Natural killer cell (primary cell): ENCODE measurements around the gene DEFB108B. TPM values are rescaled to one million over a fixed set of nuclear protein-coding genes. Genes with fewer than 3 reads are reported as not detected.
A peak's percentile ranks its signal among the peaks of the same experiment; 100 is the strongest.
"Not testable (repeated sequence)": the region's sequence is repeated elsewhere in the genome, so short reads cannot be mapped to it uniquely, and the experiment has no call there.

ENCODE experiments used
- ATAC-seq, 3 donors: fragments of 150-1000 bp in 2 of 3; fragments of 200-7000 bp in 1 of 3; cut with Tn5 transposase; 1 replicate in 1 of 3; 2 replicates in 2 of 3; pipeline ENCODE4 v1.10.0; 2021; ENCODE audit warnings: mild to moderate bottlenecking in 2 of 3, moderate library complexity in 2 of 3
- DNase-seq, 2 donors: peaks; one replicate each; pipeline versions ENCODE4 v3.0.0 to v3.0.0-alpha.2; 2013 to 2021; ENCODE audit warnings: mixed read lengths in 1 of 2
- H3K27ac ChIP-seq: one replicate; pipeline ENCODE4 v1.5.1; 2013; ENCODE audit warnings: mild to moderate bottlenecking, low read length
- H3K27me3 ChIP-seq: one replicate; pipeline ENCODE4 v1.6.1; 2013; ENCODE audit warnings: low read length; ENCODE audit not compliant: control insufficient read depth, insufficient read depth
- H3K36me3 ChIP-seq: one replicate; pipeline ENCODE4 v1.6.1; 2013; ENCODE audit warnings: low read length; ENCODE audit not compliant: control insufficient read depth, insufficient read depth
- H3K4me1 ChIP-seq: one replicate; pipeline ENCODE4 v1.6.1; 2013; ENCODE audit warnings: low read length; ENCODE audit not compliant: control insufficient read depth, insufficient read depth
- H3K4me3 ChIP-seq: one replicate; pipeline ENCODE4 v1.5.1; 2013; ENCODE audit warnings: low read length
- H3K9me3 ChIP-seq: one replicate; pipeline ENCODE4 v1.6.1; 2013; ENCODE audit warnings: low read length; ENCODE audit not compliant: control insufficient read depth, insufficient read depth
- H3K27ac Mint-ChIP-seq, 2 donors: one replicate each; pipeline ENCODE4 v1.8.0; 2022; ENCODE audit warnings: mild to moderate bottlenecking in 2 of 2, mixed read lengths in 2 of 2, moderate library complexity in 1 of 2
- H3K27me3 Mint-ChIP-seq, 2 donors: one replicate each; pipeline ENCODE4 v1.8.0; 2022; ENCODE audit warnings: low read depth in 2 of 2, mixed read lengths in 2 of 2
- H3K36me3 Mint-ChIP-seq: one replicate; pipeline ENCODE4 v1.8.0; 2022; ENCODE audit warnings: mixed read lengths
- H3K4me1 Mint-ChIP-seq, 2 donors: one replicate each; pipeline ENCODE4 v1.8.0; 2022; ENCODE audit warnings: mixed read lengths in 2 of 2
- H3K4me3 Mint-ChIP-seq: one replicate; pipeline ENCODE4 v1.8.0; 2022; ENCODE audit warnings: mild to moderate bottlenecking, moderate library complexity, mixed read lengths
- H3K9me3 Mint-ChIP-seq, 2 donors: one replicate each; pipeline ENCODE4 v1.8.0; 2022; ENCODE audit warnings: mixed read lengths in 2 of 2
- WGBS: methylation state at CpG from one replicate; pipeline ENCODE4 v1.1.7; 2013; ENCODE audit warnings: missing lambda C conversion rate; ENCODE audit not compliant: insufficient coverage; 5-methylcytosine and 5-hydroxymethylcytosine counted together
- intact Hi-C: fragments of 100-400 bp; cut with micrococcal nuclease; formaldehyde crosslinking; loops from one replicate; pipeline ENCODE4 v1.14.2; 2022
- total RNA-seq, 4 donors: library from RNA; stranded (reverse); fragments of 120-200 nt in 1 of 4; gene quantifications; one replicate each; pipeline versions ENCODE4 v1.2.3 to v1.2.4, GENCODE V29; 2013 to 2022
- TF ChIP-seq, protein P1 (sequence below): fragments of 200-600 bp; IDR thresholded peaks from one replicate; pipeline ENCODE4 v1.8.0; 2022; ENCODE audit warnings: antibody characterized with exemption

DEFB108B gene
- total RNA-seq: not detected
- not detected for total RNA-seq (2013)

DNA sequence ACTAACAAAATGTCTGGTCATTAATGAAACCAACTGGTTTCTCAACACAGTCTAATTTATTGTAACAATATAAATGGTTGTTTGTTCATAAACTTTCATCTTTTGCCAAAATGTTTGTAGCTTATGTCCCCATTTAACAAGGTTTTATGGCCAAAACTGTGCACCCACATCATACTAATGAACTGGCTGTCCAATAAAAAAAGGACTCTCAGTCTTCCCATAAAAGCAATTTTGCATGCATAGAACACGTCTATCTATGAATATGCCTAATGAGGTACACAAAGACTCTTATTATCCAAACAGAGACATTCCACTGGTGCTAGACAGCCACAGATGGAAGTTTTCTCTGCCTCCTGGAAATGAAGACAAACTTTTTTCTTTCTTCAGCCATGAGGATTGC, at the start of gene DEFB108B:
Gene DEFB108B (plus strand): TSS at position 390 of the 400 bp plus-strand sequence. CDS start 0 bp downstream, at position 390.
- 86% methylated on average over 1 of the region's 1 CpG for WGBS

GRCh38 chr11:71786114-71786847, 46.7 kb upstream of the DEFB108B start:
- peak overlapping the region; percentile 92 to 98 for H3K27ac Mint-ChIP-seq
- Histone ChIP-seq H3K27ac (peak overlapping the region; percentile 69), H3K4me1 (peaks cover 11% of the 10 kb centered on the region), H3K4me3 (peak overlapping the region; percentile 70)
- not testable (repeated sequence) for H3K27me3 Mint-ChIP-seq, ATAC-seq, H3K27me3 ChIP-seq, H3K36me3 Mint-ChIP-seq, H3K36me3 ChIP-seq, H3K9me3 Mint-ChIP-seq, H3K9me3 ChIP-seq
- H3K4me3 Mint-ChIP-seq: peak overlapping the region; percentile 94
- peak in 1 of 2 donors; percentile 84 for DNase-seq
- WGBS: 3% methylated on average over 35 of the region's 40 CpGs
- H3K4me1 Mint-ChIP-seq: peaks cover 5 to 18% of the 10 kb centered on the region in 2 donors
- intact Hi-C loops: loop anchor here (10.0 kb wide), 1 partner anchor 341 kb away; the partner anchor contains the start of gene DHCR7

More for the DNA sequence above, at the start of gene DEFB108B:
- H3K4me1 ChIP-seq, H3K4me3 Mint-ChIP-seq, DNase-seq, H3K36me3 ChIP-seq, H3K36me3 Mint-ChIP-seq, H3K27ac ChIP-seq, H3K27ac Mint-ChIP-seq, H3K4me3 ChIP-seq, H3K4me1 Mint-ChIP-seq, H3K27me3 ChIP-seq, intact Hi-C loops, H3K9me3 ChIP-seq, H3K27me3 Mint-ChIP-seq, ATAC-seq, H3K9me3 Mint-ChIP-seq: not testable (repeated sequence)

DNA sequence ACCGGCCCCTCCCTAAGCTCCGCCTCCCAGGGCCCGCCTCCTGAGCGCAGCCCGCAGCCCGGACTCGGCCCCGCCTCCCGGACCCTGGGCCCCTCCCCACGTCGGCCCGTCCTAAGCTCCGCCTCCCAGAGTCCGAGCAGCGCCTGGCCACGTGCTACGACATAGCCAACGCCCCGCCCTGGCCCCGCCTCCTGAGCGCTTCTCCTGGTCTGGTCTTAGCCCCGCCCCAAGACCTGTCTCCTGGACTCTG, 46.2 kb upstream of the DEFB108B start:
- not testable (repeated sequence) for H3K27me3 ChIP-seq, H3K36me3 Mint-ChIP-seq, H3K36me3 ChIP-seq, H3K27me3 Mint-ChIP-seq, H3K9me3 Mint-ChIP-seq, H3K9me3 ChIP-seq
- H3K4me1 ChIP-seq: peaks cover 11% of the 10 kb centered on the region
- DNase-seq (peak; percentile 95 to 96), ATAC-seq (peak; percentile 88 to 97 (median 89))
- H3K4me1 Mint-ChIP-seq: peaks cover 5 to 18% of the 10 kb centered on the region in 2 donors
- WGBS: 0% methylated on average over 22 of the region's 22 CpGs
- intact Hi-C loops: loop anchor here (1.0 to 10.0 kb wide), 2 partner anchors 27 to 342 kb away; partner anchors contain the start of gene DHCR7
- H3K27ac Mint-ChIP-seq: peak overlapping the region; percentile 92 to 98
- H3K4me3 Mint-ChIP-seq: peak overlapping the region; percentile 94
- peak overlapping the region; percentile 84 for H3K27ac ChIP-seq
- H3K4me3 ChIP-seq: peak overlapping the region; percentile 59

DNA sequence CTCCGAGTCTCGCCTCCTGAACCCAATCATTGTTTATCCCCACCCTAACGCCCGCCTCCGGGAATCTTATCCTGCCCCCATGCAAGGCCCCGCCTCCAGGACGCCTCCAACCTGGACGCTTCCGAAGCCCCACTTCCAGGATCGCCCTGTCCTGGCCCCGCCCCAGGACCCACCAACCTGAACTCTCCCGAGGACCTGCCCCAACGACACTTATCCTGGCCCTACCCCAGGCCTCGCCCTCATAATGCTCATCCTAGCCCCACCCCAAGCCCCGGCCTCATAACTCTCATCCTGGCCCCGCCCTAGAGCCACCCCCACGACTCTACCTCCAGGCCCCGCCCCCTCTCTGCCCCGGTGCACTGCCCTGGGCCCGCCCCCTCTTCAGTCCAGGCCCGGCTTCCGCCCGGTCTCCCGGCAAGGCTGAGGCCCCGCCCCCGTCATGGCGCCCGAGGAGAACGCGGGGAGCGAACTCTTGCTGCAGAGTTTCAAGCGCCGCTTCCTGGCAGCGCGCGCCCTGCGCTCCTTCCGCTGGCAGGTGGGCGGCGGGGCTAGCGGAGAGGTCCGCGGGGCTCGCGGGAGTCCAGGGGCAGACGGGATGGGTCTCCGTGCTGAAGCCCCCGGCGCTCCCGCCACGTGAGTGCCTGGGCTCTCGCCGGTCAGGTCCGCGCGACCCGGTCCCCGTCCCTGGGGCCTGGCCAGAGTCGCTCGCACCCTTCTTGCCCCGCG, 45.7 kb upstream of the DEFB108B start:
- under 1% methylated on average over 62 of the region's 62 CpGs for WGBS
- H3K4me3 ChIP-seq: peak overlapping the region; percentile 59
- Mint-ChIP-seq H3K4me3 (peak overlapping the region; percentile 94), H3K9me3 (no peaks in the 10 kb centered on the region), H3K27ac (peak overlapping the region; percentile 92 to 98), H3K27me3 (peaks cover 0 to 3% of the 10 kb centered on the region in 2 donors), H3K4me1 (peaks cover 5 to 18% of the 10 kb centered on the region in 2 donors), H3K36me3 (no peaks in the 10 kb centered on the region)
- H3K27ac ChIP-seq: peak overlapping the region; percentile 84
- intact Hi-C loops: loop anchor here (1.0 to 10.0 kb wide), 2 partner anchors 26 to 342 kb away; partner anchors contain the start of gene DHCR7
- TF ChIP-seq, protein P1, sequence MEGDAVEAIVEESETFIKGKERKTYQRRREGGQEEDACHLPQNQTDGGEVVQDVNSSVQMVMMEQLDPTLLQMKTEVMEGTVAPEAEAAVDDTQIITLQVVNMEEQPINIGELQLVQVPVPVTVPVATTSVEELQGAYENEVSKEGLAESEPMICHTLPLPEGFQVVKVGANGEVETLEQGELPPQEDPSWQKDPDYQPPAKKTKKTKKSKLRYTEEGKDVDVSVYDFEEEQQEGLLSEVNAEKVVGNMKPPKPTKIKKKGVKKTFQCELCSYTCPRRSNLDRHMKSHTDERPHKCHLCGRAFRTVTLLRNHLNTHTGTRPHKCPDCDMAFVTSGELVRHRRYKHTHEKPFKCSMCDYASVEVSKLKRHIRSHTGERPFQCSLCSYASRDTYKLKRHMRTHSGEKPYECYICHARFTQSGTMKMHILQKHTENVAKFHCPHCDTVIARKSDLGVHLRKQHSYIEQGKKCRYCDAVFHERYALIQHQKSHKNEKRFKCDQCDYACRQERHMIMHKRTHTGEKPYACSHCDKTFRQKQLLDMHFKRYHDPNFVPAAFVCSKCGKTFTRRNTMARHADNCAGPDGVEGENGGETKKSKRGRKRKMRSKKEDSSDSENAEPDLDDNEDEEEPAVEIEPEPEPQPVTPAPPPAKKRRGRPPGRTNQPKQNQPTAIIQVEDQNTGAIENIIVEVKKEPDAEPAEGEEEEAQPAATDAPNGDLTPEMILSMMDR: no peak
- H3K9me3 ChIP-seq: no peaks in the 10 kb centered on the region
- no peaks in the 10 kb centered on the region for H3K27me3 ChIP-seq
- peaks cover 11% of the 10 kb centered on the region for H3K4me1 ChIP-seq
- no peaks in the 10 kb centered on the region for H3K36me3 ChIP-seq
- ATAC-seq: peak; percentile 93 to 99 (median 93)
- DNase-seq: peak; percentile 88 to 97

DNA sequence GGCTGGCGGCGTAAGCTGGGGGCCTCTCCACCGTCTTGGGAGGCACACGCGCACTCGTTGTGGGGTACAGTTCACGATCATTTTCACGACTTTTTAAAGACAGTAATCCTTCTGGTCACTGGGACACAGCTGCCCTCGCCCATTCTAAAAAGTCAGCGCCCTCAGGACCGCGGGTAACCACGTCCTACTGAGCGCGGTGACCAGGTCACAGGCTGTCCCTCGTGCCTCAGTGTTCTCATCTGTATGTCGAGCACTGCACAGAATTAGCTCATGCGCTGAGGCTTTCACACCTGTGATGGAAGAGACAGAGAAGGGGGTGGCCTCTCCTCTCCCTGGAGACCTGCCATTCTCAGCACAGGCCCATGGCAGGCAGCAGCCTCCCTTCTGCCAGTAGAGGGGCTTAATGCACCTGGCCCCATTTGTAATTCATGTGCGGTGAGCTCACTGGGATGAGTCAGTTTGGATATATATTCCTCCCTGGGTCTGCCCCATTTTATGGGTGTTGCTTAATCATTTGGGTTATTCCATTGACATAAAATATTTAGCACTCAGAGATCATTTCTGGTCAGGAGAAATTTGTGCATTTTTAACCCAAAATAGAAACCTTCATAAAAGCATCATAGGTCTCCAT, 45.1 kb upstream of the DEFB108B start:
- Histone ChIP-seq H3K4me1 (peaks cover 11% of the 10 kb centered on the region), H3K27ac (peak overlapping the region; percentile 63), H3K4me3 (peak overlapping the region; percentile 59)
- H3K27me3 Mint-ChIP-seq, ATAC-seq, H3K36me3 ChIP-seq, H3K9me3 Mint-ChIP-seq, H3K27me3 ChIP-seq, H3K36me3 Mint-ChIP-seq, H3K9me3 ChIP-seq: not testable (repeated sequence)
- H3K4me3 Mint-ChIP-seq: peak overlapping the region; percentile 94
- intact Hi-C loops: loop anchor here (1.0 to 10.0 kb wide), 2 partner anchors 25 to 343 kb away; partner anchors contain the start of gene DHCR7
- DNase-seq: peak; percentile 20 to 59
- WGBS: 1% methylated on average over 18 of the region's 19 CpGs
- peak overlapping the region; percentile 92 to 98 for H3K27ac Mint-ChIP-seq
- H3K4me1 Mint-ChIP-seq: peaks cover 5 to 18% of the 10 kb centered on the region in 2 donors

GRCh38 chr11:71789444-71790196, 43.4 kb upstream of the DEFB108B start:
- H3K4me3 Mint-ChIP-seq, H3K27me3 Mint-ChIP-seq, H3K27ac Mint-ChIP-seq, ATAC-seq, H3K27ac ChIP-seq, DNase-seq, H3K36me3 Mint-ChIP-seq, H3K36me3 ChIP-seq, H3K9me3 Mint-ChIP-seq, H3K9me3 ChIP-seq, H3K27me3 ChIP-seq, H3K4me3 ChIP-seq: not testable (repeated sequence)
- intact Hi-C loops: loop anchor here (10.0 kb wide), 1 partner anchor 345 kb away; the partner anchor contains the start of gene DHCR7
- peaks cover 5 to 18% of the 10 kb centered on the region in 2 donors for H3K4me1 Mint-ChIP-seq
- 89% methylated on average over 4 of the region's 8 CpGs for WGBS
- peaks cover 11% of the 10 kb centered on the region for H3K4me1 ChIP-seq
